Left cardiac atrium (tissue), 4 donors: ENCODE results near the gene MTM1. TPM values are rescaled to one million over a fixed set of nuclear protein-coding genes. Genes with fewer than 3 reads are reported as not detected.
A peak's percentile ranks its signal among the peaks of the same experiment; 100 is the strongest.

Experiments used
- ATAC-seq, 2 donors: fragments of 200-7000 bp; cut with Tn5 transposase; one replicate each; pipeline ENCODE4 v1.9.1; 2020; ENCODE audit warnings: mild to moderate bottlenecking in 2 of 2, moderate library complexity in 2 of 2
- DNase-seq: peaks from one replicate; pipeline ENCODE4 v3.0.0-alpha.2; 2020
- intact Hi-C, 2 donors: fragments of 100-400 bp; cut with DNase I; formaldehyde crosslinking; loops; one replicate each; pipeline versions ENCODE4 v1.14.1 to v1.15.1; 2022 to 2023
- total RNA-seq, 2 donors: library from RNA; stranded (reverse); fragmentation: NEBNext Ultra II Directional; extraction: Animal tissue kit (Norgen Biotek cat#: 25700); gene quantifications; one replicate each; pipeline ENCODE4 v1.2.1, GENCODE V29; 2021
- donor health status: DM: no; HTN: yes; CAD: no.
- donor health status: DM: no; HTN: yes; CAD: no; lungs with severe emphysema.
- donor health status: DM: yes; HTN: yes; CAD: no.
- donor health status: Dilated cardiomyopathy.

The MTM1 gene
- total RNA-seq, 2 donors from 2014 or later = 10.4 to 14.1 TPM

DNA sequence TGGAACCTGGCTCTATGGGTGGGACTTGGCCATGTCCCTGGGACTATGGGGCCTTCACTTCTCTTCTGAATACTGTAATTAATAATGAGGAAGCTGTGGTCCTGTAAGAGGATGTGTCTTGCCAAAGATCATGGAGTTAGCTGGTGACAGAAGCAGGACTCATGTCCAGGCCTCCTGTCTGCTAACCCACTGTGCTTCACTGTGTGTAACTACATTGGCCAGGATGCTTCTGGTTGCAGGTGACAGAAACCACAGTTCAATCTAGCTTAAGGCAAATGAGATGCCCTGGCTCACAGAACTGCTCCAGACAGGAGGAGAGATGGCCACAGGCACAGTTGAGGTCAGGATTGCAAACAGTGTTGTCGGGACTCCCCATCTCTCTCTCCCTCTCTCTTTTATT, 127.9 kb downstream of the MTM1 start:
- DNase-seq (no peak), ATAC-seq (no peak)
- intact Hi-C loops = no loop called here

DNA sequence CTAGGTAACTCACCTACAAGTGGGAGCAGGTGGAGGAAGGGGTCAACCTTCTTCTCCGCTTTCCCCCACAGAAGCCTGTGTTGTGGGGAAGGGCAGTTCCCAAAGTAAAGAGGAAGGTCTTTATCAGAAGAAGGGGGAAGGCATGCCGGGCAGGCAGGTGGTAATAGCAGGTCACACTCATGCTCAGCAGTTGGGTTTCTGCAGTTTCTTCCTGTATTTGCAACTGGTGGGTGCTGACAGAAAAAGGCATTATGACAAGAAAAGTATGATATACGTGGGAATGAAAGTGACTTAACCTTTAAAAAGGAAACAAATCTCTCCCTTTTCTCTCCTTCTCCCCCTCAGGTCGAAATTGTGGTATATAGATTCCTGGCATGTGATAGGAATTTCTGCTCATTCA, 128.4 kb downstream of the MTM1 start:
- DNase-seq (no peak), ATAC-seq (no peak)
- intact Hi-C loops = no loop called here

- intact Hi-C loops = no loop called here
- ATAC-seq (no peak), DNase-seq (no peak)
Measured at GRCh38 chrX:150697641-150698040, 129.2 kb downstream of the MTM1 start.

DNA sequence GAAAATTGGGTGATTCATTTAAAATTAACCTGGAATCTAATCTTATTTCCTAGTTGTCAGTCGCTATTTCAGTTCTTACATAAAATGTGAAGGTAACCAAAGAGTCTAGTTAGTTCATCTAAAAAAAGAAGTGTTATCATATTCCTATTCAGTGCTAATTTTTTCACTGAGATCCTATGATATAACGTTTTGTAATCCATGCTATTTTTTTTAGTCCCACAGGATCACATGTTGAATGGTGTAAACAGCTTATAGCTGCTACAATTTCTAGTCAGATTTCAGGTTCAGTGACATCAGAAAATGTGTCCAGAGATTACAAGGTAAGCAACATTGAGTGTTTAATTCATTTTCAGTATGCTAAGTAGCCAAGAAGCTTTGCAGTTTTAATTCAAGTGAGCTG, 130.6 kb downstream of the MTM1 start:
- DNase-seq = no peak
- intact Hi-C loops = no loop called here
- no peak for ATAC-seq

DNA sequence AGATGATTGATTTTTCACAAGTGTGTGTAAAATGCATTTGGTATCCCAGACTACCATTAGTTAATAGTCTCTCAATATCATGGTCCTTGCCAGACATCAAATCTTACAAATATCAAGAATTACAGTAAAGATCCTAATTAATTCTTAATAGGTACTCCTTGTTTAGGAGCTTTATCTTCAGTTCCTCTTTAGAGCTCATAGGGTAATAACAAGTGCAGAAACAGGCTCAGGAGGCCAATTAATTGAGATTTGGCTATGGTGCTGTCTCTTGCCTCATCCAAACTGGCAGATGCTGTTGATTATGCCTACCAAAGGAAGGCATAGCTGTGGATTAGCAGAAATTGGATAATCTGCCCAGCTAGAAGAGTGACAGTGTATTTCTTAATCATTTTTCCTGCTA, 131.7 kb downstream of the MTM1 start:
- ATAC-seq = no peak
- DNase-seq = no peak
- intact Hi-C loops = no loop called here

DNA sequence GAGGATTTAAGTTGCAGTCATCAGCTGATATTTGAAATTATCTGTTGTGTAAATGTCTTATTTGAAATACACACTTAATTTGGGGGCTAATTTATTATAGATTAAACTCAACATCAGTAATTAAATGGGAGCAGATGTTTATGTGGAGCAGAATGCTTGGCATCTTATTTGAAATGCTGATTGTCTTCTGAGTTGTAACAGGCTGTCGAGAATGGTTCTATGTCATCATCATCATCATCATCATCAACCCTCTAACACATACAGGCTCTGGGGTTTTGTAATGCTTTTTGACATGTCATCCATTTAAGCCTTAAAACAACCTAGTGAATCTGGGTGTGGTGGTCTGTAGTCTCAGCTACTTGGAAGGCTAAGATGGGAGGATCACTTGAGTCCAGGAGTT, 133.0 kb downstream of the MTM1 start:
- ATAC-seq (no peak), DNase-seq (no peak)
- intact Hi-C loops = no loop called here

- no peak for DNase-seq
- no peak for ATAC-seq
- intact Hi-C loops = no loop called here
Measured at GRCh38 chrX:150702966-150703694, 134.7 kb downstream of the MTM1 start.

- DNase-seq (no peak), ATAC-seq (no peak)
- intact Hi-C loops = no loop called here
Measured at GRCh38 chrX:150703695-150703974, 135.2 kb downstream of the MTM1 start.

DNA sequence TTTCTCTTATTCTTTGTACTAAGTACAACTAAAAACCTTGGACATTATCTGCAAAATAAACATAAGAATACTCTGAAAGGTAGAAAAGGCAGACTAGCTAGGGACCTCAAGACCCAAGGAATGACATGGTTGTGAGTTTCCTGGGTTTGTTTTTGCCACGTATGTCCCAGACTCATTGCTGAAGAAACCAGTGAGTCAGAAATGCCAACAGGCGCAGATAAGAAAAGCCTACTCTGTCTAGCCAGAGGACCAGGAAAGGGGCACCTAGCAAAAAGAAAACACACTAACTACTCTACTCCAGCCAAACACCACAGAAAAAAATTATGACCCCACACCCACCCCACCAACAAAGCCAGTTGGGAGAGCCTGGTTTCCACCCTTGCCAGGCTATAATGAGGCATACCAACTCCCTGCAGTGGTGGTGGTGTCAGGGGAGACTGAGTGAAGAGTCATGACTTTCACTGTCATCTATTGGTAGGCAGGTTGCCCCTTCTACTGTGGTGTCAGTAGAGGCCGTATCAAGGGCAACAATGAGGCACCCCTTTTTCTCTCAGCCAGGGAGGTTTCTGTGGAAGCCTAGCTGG, 135.7 kb downstream of the MTM1 start:
- DNase-seq = no peak
- intact Hi-C loops = no loop called here
- ATAC-seq = peak in 1 of 2 donors; percentile 44

DNA sequence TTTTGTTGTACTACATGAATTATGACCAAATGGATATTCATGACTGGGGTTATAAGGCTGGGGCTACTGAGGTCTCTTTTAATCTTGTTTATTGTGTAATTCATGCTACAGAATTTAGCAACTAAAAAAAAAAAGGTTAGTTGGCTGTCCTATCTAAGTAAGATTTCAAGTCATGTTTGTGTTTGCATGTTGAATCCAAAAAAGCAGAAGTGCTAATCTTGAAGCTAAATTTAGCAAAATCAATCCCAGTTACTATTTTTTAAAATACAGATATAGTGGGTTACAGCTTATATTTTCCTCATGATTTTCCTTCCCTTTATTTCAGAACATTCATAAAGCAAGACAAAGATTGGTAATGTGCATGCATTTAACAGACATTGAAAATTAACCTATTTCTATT, 144.2 kb downstream of the MTM1 start:
- ATAC-seq (no peak), DNase-seq (no peak)
- intact Hi-C loops = no loop called here

DNA sequence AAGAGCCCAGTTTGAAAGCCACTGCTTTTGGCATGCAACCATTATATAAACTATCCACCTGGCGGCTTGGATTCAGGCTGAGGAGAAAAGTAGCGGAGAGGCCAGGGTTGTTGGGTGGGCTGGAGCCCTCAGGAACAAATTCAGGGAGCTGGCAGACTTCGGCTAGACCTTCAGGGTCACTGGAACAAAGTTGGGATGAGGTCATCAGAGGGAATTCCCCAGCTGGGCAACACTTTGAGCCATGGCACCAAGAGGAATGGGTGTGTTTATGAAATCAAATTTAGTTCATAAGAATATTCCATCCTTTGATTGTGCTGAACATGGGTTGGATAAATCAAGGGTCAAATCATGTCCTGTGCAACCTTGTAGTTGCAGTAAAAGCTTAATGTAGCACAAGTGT, 146.8 kb downstream of the MTM1 start:
- DNase-seq (no peak), ATAC-seq (peak in 1 of 2 donors; percentile 32)
- intact Hi-C loops = no loop called here

- no peak for ATAC-seq
- intact Hi-C loops = no loop called here
- DNase-seq = no peak
Measured at GRCh38 chrX:150719621-150720020, 151.2 kb downstream of the MTM1 start.

Other genes starting within 250 kb of the MTM1 start
- 1 to 10 TPM; 2.7 to 3.2 TPM for gene MAMLD1, start 205.3 kb upstream of the MTM1 start, total RNA-seq
- 10 to 100 TPM; 19.2 to 22.4 TPM for gene MTMR1, start 124.8 kb downstream of the MTM1 start, total RNA-seq